NCI-H2107 treated with DMSO at 0.1 percent for 48 hours (cell line): ENCODE measurements around the gene GABRB1.

Source experiments
- DNase-seq: peaks from one replicate; lab custom pipeline; 2025; ENCODE audit not compliant: unreplicated experiment; lab: John Stamatoyannopoulos, UW

GABRB1 gene

GRCh38 chr4:47381172-47381571 lies 349.8 kb downstream of the GABRB1 start:
- no peak for DNase-seq

GRCh38 chr4:47382846-47383360 lies 351.5 kb downstream of the GABRB1 start:
- DNase-seq, result no peak

GRCh38 chr4:47383829-47384427 lies 352.6 kb downstream of the GABRB1 start:
- DNase-seq, result no peak

- no peak for DNase-seq
Observed at GRCh38 chr4:47386146-47386545, 354.8 kb downstream of the GABRB1 start.

GRCh38 chr4:47386561-47387235 lies 355.3 kb downstream of the GABRB1 start:
- DNase-seq, result no peak

- DNase-seq, result no peak
Observed at GRCh38 chr4:47390428-47391125, 359.2 kb downstream of the GABRB1 start.

- no peak for DNase-seq
Observed at GRCh38 chr4:47391256-47391655, 359.9 kb downstream of the GABRB1 start.

- no peak for DNase-seq
Observed at GRCh38 chr4:47406408-47406807, 375.0 kb downstream of the GABRB1 start.

GRCh38 chr4:47410271-47410670 lies 378.9 kb downstream of the GABRB1 start:
- DNase-seq, result no peak

- DNase-seq, result no peak
Observed at GRCh38 chr4:47413521-47413920, 382.2 kb downstream of the GABRB1 start.

GRCh38 chr4:47415719-47416118 lies 384.4 kb downstream of the GABRB1 start:
- DNase-seq, result no peak

- DNase-seq, result no peak
Observed at GRCh38 chr4:47418147-47418546, 386.8 kb downstream of the GABRB1 start.

- no peak for DNase-seq
Observed at GRCh38 chr4:47419296-47419695, 387.9 kb downstream of the GABRB1 start.

- no peak for DNase-seq
Observed at GRCh38 chr4:47425628-47426027, 394.3 kb downstream of the GABRB1 start.

- no peak for DNase-seq
Observed at GRCh38 chr4:47427935-47428334, 396.6 kb downstream of the GABRB1 start.

- no peak for DNase-seq
Observed at GRCh38 chr4:47432749-47433148, 401.4 kb downstream of the GABRB1 start.

- no peak for DNase-seq
Observed at GRCh38 chr4:47434931-47435330, 403.6 kb downstream of the GABRB1 start.

- DNase-seq, result no peak
Observed at GRCh38 chr4:47442980-47443379, 411.6 kb downstream of the GABRB1 start.

GRCh38 chr4:47444031-47444430 lies 412.7 kb downstream of the GABRB1 start:
- no peak for DNase-seq

- DNase-seq, result no peak
Observed at GRCh38 chr4:47451657-47452056, 420.3 kb downstream of the GABRB1 start.

GRCh38 chr4:47462799-47463234 lies 431.4 kb downstream of the GABRB1 start:
- no peak for DNase-seq
